Measurements from ENCODE around the gene SENP2.
"Not testable (repeated sequence)": the region's sequence is repeated elsewhere in the genome, so short reads cannot be mapped to it uniquely, and the experiment has no call there.

Gene SENP2

GRCh38 chr3:185585859-185586685 lies at the start of gene SENP2:
Gene SENP2 (plus strand): TSS chr3:185586295. CDS start chr3:185586414, 119 bp downstream.
- DNase-seq (ENCODE audit: low read depth in 2 of 2), result peak; percentile 98 to 99

GRCh38 chr3:185537369-185537970 lies 48.6 kb upstream of the SENP2 start:
- DNase-seq (ENCODE audit: low read depth in 2 of 2), result peak in 1 of 2 donors; percentile 12

GRCh38 chr3:185539934-185540333 lies 46.2 kb upstream of the SENP2 start:
- no peak for DNase-seq (ENCODE audit: low read depth in 2 of 2)

GRCh38 chr3:185540695-185541094 lies 45.4 kb upstream of the SENP2 start:
- DNase-seq (ENCODE audit: low read depth in 2 of 2), result no peak

- DNase-seq (ENCODE audit: low read depth in 2 of 2), result no peak
Measured at GRCh38 chr3:185549122-185549521, 37.0 kb upstream of the SENP2 start.

- DNase-seq (ENCODE audit: low read depth in 2 of 2), result no peak
Measured at GRCh38 chr3:185549651-185550111, 36.4 kb upstream of the SENP2 start.

GRCh38 chr3:185552358-185552877 lies 33.7 kb upstream of the SENP2 start, which contains the start of gene LIPH:
Gene LIPH (minus strand): TSS chr3:185552588. CDS start chr3:185552471, 117 bp downstream.
- DNase-seq (ENCODE audit: low read depth in 2 of 2), result no peak

- no peak for DNase-seq (ENCODE audit: low read depth in 2 of 2)
Measured at GRCh38 chr3:185555101-185555501, 31.0 kb upstream of the SENP2 start.

GRCh38 chr3:185555860-185556347 lies 30.2 kb upstream of the SENP2 start:
- no peak for DNase-seq (ENCODE audit: low read depth in 2 of 2)

- DNase-seq (ENCODE audit: low read depth in 2 of 2), result not testable (repeated sequence)
Measured at GRCh38 chr3:185556640-185557039, 29.5 kb upstream of the SENP2 start.

GRCh38 chr3:185558395-185558794 lies 27.7 kb upstream of the SENP2 start:
- no peak for DNase-seq (ENCODE audit: low read depth in 2 of 2)

- no peak for DNase-seq (ENCODE audit: low read depth in 2 of 2)
Measured at GRCh38 chr3:185559706-185560090, 26.4 kb upstream of the SENP2 start.

- no peak for DNase-seq (ENCODE audit: low read depth in 2 of 2)
Measured at GRCh38 chr3:185560676-185561075, 25.4 kb upstream of the SENP2 start.

- no peak for DNase-seq (ENCODE audit: low read depth in 2 of 2)
Measured at GRCh38 chr3:185561374-185561943, 24.6 kb upstream of the SENP2 start.

GRCh38 chr3:185561958-185562357 lies 24.1 kb upstream of the SENP2 start:
- no peak for DNase-seq (ENCODE audit: low read depth in 2 of 2)

GRCh38 chr3:185572183-185572582 lies 13.9 kb upstream of the SENP2 start:
- DNase-seq (ENCODE audit: low read depth in 2 of 2), result no peak

GRCh38 chr3:185575108-185575869 lies 10.8 kb upstream of the SENP2 start:
- peak in 1 of 2 donors; percentile 31 for DNase-seq (ENCODE audit: low read depth in 2 of 2)

- DNase-seq (ENCODE audit: low read depth in 2 of 2), result no peak
Measured at GRCh38 chr3:185582236-185582635, 3.9 kb upstream of the SENP2 start.

- no peak for DNase-seq (ENCODE audit: low read depth in 2 of 2)
Measured at GRCh38 chr3:185582871-185583270, 3.2 kb upstream of the SENP2 start.

GRCh38 chr3:185583925-185584324 lies 2.2 kb upstream of the SENP2 start:
- no peak for DNase-seq (ENCODE audit: low read depth in 2 of 2)

GRCh38 chr3:185584686-185585085 lies 1.4 kb upstream of the SENP2 start:
- DNase-seq (ENCODE audit: low read depth in 2 of 2), result no peak

- DNase-seq (ENCODE audit: low read depth in 2 of 2), result no peak
Measured at GRCh38 chr3:185585518-185585858, 607 bp upstream of the SENP2 start.

Measured in activated CD4-positive, alpha-beta T cell treated with anti-CD3 and anti-CD28 coated beads for 24 hours (primary cell).